HepG2 (cell line): ENCODE measurements around the gene CSMD2.

ENCODE experiments used
- BHLHE40 ChIP-seq: IDR thresholded peaks from 2 replicates; pipeline ENCODE4 v1.6.1; 2011; ENCODE audit warnings: low read length, improper control_type of control experiment
- BRCA1 ChIP-seq: sonication (generic); formaldehyde crosslinking; IDR thresholded peaks from 2 replicates; pipeline ENCODE4 v1.4.0; 2020; ENCODE audit warnings: missing genetic modification reagents
- CREM ChIP-seq, 2 experiments: sonication (generic) in 1 of 2; formaldehyde crosslinking in 1 of 2; IDR thresholded peaks; 2 replicates each; pipeline versions ENCODE4 v1.4.0 to v1.6.1; 2016 to 2020; ENCODE audit warnings: antibody characterized with exemption in 1 of 2, mild to moderate bottlenecking in 1 of 2, missing genetic modification reagents in 1 of 2
- FOSL2 ChIP-seq: sonication (generic); formaldehyde crosslinking; IDR thresholded peaks from 2 replicates; pipeline ENCODE4 v1.4.0; 2020; ENCODE audit warnings: missing genetic modification reagents
- KDM4B ChIP-seq: sonication (generic); formaldehyde crosslinking; IDR thresholded peaks from 2 replicates; pipeline ENCODE4 v1.4.0; 2020; ENCODE audit warnings: missing genetic modification reagents
- SAFB2 ChIP-seq: sonication (generic); formaldehyde crosslinking; IDR thresholded peaks from 2 replicates; pipeline ENCODE4 v1.5.1; 2020; ENCODE audit warnings: missing genetic modification reagents, low read depth, mild to moderate bottlenecking, borderline replicate concordance
- TF ChIP-seq, protein P1 (sequence below): sonication (generic); formaldehyde crosslinking; IDR thresholded peaks from 2 replicates; pipeline ENCODE4 v1.5.0; 2020; ENCODE audit warnings: mild to moderate bottlenecking, missing genetic modification reagents, moderate library complexity

DNA sequence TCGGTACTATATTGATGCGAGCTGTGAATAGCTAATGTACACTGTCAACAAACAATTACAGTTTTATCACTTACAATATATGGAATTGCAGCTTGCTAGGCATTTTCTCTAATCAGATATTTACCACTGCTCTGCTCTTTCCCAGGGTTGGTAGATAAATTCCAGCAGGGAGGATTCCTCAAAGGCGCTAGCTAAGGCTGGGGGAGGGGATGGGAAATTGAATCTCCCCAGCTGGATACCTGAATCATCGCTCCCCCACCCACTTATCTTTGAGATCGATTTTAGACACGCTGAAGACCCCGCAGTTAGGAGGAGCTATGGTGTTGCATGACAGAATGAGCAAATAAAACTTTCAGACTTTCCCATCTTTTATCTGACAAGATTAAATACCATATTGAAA lies 127.2 kb downstream of the CSMD2 start:
- TF ChIP-seq SAFB2 (CRISPR knock-in tag) (no peak), KDM4B (CRISPR knock-in tag) (no peak), FOSL2 (CRISPR knock-in tag) (no peak), CREM (IDR thresholded peaks at IDR 0.05) (no peak), CREM (CRISPR knock-in tag; IDR thresholded peaks at IDR 0.05) (no peak), BHLHE40 (no peak), BRCA1 (CRISPR knock-in tag) (no peak)
- TF ChIP-seq, protein P1, sequence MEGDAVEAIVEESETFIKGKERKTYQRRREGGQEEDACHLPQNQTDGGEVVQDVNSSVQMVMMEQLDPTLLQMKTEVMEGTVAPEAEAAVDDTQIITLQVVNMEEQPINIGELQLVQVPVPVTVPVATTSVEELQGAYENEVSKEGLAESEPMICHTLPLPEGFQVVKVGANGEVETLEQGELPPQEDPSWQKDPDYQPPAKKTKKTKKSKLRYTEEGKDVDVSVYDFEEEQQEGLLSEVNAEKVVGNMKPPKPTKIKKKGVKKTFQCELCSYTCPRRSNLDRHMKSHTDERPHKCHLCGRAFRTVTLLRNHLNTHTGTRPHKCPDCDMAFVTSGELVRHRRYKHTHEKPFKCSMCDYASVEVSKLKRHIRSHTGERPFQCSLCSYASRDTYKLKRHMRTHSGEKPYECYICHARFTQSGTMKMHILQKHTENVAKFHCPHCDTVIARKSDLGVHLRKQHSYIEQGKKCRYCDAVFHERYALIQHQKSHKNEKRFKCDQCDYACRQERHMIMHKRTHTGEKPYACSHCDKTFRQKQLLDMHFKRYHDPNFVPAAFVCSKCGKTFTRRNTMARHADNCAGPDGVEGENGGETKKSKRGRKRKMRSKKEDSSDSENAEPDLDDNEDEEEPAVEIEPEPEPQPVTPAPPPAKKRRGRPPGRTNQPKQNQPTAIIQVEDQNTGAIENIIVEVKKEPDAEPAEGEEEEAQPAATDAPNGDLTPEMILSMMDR = no peak
